ENCODE measurements around the gene FCRL5.

DNA sequence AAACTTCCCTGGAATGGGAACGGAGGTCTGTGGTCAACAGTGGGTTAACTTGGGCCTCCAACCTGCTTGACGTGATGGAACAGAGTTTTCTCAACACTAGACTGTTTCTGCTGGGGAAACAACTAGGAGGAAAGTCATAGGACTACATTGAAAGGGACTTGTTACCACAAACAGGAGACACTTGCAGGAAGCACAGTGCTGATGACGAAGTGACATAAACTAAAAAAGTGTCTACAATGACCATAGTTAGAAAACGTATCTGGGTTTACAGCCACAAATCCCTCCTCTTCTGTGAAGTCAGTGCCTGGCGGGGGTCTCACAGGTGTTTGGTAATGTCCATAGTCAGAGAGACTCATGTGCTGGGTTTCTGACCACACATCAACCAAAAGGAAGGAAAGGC is 86.3 kb downstream of the FCRL5 start:
- no peak for TF ChIP-seq ZNF571 (tag by site-specific recombination; IDR thresholded peaks at IDR 0.05)
- TF ChIP-seq, protein P1, sequence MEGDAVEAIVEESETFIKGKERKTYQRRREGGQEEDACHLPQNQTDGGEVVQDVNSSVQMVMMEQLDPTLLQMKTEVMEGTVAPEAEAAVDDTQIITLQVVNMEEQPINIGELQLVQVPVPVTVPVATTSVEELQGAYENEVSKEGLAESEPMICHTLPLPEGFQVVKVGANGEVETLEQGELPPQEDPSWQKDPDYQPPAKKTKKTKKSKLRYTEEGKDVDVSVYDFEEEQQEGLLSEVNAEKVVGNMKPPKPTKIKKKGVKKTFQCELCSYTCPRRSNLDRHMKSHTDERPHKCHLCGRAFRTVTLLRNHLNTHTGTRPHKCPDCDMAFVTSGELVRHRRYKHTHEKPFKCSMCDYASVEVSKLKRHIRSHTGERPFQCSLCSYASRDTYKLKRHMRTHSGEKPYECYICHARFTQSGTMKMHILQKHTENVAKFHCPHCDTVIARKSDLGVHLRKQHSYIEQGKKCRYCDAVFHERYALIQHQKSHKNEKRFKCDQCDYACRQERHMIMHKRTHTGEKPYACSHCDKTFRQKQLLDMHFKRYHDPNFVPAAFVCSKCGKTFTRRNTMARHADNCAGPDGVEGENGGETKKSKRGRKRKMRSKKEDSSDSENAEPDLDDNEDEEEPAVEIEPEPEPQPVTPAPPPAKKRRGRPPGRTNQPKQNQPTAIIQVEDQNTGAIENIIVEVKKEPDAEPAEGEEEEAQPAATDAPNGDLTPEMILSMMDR (tag by site-specific recombination; IDR thresholded peaks at IDR 0.05): no peak
- no peak for TF ChIP-seq ZNF133 (tag by site-specific recombination; IDR thresholded peaks at IDR 0.05)
- TF ChIP-seq, protein P2, sequence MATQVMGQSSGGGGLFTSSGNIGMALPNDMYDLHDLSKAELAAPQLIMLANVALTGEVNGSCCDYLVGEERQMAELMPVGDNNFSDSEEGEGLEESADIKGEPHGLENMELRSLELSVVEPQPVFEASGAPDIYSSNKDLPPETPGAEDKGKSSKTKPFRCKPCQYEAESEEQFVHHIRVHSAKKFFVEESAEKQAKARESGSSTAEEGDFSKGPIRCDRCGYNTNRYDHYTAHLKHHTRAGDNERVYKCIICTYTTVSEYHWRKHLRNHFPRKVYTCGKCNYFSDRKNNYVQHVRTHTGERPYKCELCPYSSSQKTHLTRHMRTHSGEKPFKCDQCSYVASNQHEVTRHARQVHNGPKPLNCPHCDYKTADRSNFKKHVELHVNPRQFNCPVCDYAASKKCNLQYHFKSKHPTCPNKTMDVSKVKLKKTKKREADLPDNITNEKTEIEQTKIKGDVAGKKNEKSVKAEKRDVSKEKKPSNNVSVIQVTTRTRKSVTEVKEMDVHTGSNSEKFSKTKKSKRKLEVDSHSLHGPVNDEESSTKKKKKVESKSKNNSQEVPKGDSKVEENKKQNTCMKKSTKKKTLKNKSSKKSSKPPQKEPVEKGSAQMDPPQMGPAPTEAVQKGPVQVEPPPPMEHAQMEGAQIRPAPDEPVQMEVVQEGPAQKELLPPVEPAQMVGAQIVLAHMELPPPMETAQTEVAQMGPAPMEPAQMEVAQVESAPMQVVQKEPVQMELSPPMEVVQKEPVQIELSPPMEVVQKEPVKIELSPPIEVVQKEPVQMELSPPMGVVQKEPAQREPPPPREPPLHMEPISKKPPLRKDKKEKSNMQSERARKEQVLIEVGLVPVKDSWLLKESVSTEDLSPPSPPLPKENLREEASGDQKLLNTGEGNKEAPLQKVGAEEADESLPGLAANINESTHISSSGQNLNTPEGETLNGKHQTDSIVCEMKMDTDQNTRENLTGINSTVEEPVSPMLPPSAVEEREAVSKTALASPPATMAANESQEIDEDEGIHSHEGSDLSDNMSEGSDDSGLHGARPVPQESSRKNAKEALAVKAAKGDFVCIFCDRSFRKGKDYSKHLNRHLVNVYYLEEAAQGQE (tag by site-specific recombination; IDR thresholded peaks at IDR 0.05): no peak
- no peak for TF ChIP-seq ZBTB8A (tag by site-specific recombination; IDR thresholded peaks at IDR 0.05)
